GM18867 (cell line): ENCODE data around the gene CD180.
A peak's percentile ranks its signal among the peaks of the same experiment; 100 is the strongest.

ENCODE experiments used
- ATAC-seq: cut with Tn5 transposase; IDR thresholded peaks from one replicate; pipeline ENCODE4 v1.9.1; 2021; ENCODE audit warnings: mild to moderate bottlenecking, moderate library complexity; ENCODE audit not compliant: unreplicated experiment

Gene CD180

DNA sequence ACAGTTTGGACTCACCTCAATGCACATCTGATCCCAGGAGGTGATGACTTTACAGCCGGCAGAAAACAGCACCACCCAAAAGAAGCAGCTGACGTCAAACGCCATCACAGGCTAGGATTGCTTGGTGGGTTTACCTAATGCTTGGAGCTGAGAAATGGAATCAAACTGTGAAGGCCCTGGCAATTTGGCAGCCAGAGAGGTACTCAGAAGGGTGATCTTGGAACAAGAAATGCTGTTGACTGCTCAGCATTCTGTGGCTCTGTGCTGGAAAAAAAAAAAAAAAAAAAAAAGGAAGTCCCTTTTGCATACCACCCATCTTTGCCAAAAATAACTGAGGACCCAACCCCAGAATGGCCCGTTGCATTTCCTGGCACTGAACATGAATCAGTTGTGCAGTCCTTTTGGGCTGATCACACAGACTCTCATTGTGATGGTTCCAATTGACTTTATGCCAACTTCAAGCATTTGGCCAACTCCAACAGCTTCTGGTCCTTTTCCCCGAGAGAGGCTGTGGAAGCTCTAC is at the start of gene CD180:
Gene CD180, minus strand, starts transcription at position 263 of the 523 bp plus-strand sequence. Its CDS starts 158 bp downstream, at position 105.
- peak; percentile 36 for ATAC-seq

DNA sequence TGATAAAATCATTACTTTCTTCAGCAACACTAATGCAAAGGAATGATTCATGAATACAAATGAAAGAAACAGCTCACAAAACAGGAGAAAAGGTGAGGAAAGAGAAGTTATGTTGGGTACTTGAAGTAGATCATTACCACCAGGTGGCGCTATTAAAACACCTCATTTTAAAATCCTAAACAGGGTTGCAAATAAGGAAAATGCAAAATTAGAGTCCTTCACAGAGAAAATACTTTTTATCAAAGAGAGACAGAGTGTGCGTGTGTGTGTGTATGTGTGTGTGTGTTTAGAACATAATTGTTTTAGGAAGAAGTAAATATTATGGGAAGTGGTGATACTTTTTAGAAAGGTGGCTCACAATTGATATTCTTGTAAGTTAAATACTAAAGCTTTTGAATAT is 49.5 kb upstream of the CD180 start:
- no peak for ATAC-seq

DNA sequence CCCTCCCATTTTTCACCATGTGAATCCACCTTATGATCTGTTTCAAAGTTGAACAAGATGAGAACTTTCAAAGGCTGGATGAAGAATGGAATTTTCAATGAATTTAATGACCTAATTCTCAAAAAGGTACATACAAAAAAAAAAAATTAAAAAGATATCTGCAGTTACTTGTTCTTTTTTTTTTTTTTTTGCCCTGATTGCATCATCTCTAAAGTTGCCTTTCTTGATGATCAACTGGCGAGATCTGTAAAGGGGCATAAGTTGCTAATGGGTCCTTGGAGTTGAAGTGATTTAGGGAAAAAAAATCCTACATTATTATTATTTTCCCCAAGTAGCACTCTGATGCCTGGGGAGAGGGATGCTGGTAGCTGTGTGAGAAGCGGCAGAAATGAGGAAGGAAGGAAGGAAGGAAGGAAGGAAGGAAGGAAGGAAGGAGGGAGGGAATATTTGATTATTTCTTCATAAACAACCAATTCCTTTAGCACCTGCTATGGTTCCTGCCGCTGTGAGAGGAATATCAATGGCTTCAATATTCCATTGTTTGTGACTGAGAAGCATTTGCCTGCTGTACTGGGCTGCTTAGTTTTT is 48.8 kb upstream of the CD180 start:
- ATAC-seq: no peak

DNA sequence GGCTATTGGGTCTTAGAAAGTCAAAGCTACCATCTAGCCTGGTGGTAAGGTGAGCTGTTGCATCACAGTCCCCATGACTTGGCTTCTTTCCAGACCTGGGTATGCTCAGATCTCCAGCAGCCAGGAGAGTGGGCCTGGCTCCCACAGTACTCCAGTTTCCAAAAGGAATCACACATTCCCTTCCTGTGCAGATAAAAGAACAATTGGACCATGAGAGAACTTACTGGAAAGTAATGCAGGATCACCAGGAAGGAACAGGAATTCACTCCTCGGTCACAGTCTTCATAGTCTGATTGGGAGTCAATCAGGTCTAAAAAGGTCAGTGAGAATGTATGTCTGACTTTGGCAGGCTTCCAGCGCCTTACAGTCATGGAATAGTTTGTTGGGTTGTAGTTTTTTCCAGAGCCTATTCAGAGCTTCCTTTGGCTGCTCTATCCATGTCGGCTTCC is 47.8 kb upstream of the CD180 start:
- ATAC-seq: no peak

DNA sequence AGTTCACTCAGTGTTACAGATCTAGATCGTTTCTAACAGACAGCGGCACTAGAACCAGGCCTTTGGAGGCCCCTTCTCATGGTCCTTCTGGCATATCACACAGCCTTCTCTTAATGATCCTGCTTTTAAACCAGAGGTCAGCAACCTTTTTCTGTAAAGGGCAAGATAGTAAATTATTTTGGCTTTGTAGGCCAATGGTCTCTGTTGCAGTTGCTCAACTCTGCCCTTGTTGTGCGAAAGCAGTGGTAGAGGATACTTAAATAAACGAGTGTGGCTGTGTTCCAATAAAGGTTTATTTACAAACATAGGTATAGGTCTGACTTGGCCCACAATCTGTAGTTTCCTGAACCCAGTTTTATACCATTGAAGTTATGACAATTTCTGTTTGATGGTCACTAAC is 47.3 kb upstream of the CD180 start:
- no peak for ATAC-seq

DNA sequence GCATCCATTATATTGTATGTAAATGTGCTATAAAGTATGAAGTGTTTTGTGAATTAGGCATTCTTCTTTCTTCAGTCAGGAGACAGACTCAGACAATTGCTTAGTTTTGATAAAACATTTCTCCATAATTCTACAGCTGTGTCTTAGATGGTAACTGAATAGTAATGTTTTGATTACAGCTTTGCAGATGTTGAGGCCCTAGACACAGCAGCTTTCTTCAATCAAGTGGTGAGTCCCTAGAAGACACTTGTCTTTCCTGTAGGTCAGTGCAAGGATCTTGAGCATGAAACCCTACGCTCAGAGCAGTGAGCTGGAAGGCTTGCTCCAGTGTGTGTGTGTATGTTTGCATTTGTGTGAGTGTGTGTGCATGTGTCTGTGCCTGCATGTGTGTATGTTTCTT is 46.8 kb upstream of the CD180 start:
- ATAC-seq: no peak

DNA sequence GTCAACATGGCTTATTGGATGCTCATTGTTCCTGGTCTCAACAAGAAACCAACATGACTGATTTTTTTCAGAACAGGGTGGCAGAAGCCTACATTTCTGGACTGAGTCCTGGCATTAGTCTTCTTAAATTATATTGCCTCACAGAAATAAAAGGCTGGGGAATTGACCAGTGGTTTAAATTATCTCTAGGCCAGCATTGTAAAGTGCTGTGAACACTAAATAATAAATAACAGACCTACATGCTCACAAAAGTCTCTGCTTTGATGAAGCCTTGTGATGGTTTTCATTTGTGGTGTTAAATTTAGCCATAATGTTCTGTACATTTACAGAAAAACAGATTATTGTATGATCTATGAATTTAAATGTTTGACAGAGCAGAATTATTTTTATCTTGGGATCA is 44.7 kb upstream of the CD180 start:
- no peak for ATAC-seq

DNA sequence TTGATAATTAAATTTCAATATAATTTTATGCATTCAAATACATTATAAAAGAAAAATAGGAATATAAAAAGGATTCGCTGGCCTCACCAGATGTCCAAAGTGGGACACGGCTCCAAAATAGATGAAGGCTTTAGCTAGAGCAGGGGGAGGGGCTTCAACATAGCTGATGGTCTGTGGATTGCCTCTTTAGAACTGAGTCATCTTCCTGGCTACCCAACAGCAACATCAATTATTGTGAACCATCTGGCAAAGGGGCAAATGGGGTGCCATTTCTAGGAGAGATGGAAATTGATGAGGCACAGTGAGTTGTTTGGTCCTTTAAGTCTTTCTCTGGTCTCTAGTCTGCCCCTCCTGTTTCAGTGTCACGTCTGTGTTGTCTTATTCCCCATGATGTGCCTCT is 44.2 kb upstream of the CD180 start:
- ATAC-seq: no peak

DNA sequence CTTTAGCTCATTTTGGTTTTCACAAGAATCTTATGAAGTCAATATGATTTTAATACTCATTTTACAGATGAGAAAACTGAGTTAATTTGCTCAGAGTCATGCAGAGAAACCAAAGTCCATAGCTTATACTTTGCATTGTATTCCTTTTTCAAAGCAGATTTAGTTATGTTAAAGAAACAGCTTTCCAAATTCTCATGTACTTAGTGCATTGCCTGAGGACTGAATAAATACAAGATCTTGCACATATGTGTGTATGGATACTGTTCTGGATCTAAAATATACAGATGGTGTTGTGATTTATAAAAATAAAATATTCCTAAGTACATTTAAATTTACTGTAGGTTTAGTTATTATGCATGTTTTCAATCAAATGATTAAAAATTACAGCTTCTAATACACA is 43.5 kb upstream of the CD180 start:
- ATAC-seq: no peak

DNA sequence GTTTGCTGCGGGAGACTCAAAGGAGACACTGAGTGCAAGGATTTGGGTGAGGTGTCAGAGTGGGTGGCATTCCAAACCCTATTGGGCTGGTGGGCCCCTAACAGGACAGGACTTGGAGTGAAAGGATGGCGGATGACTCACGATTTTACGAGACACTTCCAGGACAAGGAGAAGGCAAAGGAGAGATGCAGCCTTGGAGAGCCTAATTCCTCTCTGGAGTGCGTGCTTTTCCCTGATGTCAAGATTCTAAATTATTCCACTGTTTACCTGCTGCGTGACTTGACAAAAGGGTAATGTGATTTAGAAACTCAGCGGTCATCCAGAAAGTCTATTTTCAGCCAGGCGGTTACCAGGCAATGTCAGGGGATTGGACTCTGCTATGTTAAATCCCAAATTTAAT is 41.6 kb upstream of the CD180 start:
- ATAC-seq: no peak

DNA sequence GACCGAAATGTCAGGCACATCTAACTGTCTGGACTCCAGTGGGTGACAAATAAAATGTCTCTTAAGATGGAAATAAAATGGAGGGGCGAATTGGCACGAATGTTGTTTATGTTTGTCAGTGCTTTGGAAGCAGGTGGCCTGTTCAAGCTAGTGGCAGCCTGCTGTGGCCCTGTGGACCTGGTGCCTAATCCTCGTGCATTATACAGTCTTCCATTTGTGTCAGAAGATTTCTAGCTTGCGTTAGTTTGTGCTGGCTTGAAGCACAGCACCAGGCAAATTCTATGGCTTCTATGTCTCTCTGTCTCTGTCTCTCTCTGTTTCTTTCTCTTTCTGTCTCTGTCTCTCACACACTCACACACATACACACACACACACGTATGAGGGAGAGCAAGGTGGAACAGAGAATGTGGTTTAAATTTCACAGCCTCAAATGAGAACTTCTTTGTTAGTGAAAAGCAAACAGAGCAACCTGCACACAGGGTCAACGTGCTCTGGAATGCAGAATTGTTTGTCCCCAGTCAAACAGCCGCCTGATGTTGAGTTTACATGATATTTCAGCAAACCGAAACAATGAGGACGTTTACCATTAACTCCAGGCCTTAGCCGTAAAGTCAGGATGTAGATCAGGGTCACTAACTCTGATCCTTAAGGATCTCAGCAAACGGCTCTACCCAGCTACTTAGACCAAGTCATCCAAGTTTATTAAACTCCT is 39.0 kb upstream of the CD180 start:
- no peak for ATAC-seq

DNA sequence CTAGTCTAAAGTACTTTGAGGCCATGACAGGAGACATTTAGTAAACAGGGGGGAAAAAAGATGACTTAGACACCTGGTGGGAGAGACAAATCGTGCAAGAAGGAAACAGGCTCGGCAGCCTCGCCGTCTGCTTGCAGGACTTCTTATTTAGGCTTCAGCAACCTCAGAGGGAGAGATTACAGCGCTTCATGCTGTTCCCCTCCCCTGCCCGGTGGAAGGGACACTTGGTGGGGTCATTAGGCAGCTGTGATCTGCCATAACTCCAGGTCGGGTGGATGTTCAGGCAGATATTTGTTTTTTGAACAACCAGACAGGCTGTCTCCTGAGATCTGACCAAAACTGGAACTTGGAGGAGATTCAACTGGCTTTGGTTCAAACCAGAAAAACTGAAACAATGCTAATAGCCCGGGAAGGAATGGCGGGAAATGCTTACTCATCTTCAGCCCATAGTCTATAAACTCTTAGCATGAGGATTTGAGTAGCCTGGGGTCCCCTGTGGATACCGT is 38.1 kb upstream of the CD180 start:
- no peak for ATAC-seq

DNA sequence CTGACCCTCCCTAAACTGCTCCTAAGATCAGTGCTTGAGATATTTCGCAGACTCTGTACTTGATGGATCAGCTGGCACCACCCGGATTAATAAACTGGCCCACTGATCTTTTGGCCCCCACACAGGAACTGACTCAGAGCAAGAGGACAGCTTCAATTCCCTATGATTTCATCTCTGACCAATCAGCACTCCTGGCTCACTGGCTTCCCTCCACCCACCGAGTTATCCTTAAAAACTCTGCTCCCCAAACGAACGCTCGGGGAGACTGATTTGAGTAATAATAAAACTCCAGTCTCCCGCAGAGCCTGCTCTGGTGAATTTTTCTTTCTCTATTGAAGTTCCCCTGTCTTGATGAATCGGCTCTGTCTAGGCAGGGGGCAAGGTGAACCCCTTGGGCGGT is 36.5 kb upstream of the CD180 start:
- ATAC-seq: no peak

DNA sequence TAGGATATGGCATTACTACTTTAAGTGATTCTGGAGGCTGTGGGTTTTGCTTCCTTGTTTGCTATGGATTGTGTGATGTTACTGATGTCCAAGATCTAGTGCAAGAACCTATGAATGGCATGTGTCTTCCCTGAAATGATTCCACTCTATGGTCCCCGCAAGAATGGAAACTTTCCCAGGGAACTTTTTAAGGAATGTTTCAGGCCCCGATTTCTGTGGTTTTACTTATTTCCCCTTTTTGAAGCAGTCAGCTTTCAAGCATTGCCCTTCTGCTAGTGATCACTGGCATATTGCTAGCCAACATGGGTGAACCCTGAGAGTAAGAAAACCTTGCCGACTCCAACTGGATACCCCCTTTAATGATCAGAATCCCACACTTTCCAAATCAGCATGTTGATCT is 26.6 kb upstream of the CD180 start:
- no peak for ATAC-seq

DNA sequence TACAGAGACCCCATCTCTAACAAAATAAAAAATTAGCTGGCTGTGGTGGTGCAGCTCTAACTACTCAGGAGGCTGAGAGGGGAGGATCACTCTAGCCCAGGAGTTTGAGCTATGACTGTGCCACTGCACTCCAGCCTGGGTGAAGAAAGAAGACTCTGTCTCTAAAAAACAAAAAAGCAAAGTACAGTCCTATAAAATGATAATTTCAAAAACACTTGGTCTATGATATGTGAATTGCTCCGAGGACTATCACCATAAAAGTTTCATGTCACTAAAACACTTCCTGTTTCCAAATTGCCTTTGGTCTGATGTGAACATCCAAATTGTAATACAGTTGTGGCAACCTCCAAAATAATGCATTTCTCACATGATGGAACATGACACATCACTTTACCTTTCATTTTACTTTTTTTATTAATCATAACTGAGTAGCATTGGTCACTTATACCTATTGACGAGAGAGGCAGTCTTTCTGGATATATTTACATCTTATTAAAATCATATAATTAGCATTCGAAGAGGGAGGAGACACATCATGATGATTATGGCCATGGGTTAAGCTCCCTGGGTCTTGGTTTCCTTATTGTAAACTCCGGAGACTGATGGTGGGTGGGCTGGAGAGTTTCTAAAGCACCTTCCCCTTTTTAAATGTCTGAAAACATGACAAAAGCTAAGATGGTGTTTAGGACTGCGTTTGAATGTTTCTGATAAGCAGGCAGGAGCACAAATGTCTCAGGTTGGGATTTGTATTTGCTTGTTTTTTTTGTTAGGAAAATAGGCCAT is 25.8 kb upstream of the CD180 start:
- peak; percentile 34 for ATAC-seq

DNA sequence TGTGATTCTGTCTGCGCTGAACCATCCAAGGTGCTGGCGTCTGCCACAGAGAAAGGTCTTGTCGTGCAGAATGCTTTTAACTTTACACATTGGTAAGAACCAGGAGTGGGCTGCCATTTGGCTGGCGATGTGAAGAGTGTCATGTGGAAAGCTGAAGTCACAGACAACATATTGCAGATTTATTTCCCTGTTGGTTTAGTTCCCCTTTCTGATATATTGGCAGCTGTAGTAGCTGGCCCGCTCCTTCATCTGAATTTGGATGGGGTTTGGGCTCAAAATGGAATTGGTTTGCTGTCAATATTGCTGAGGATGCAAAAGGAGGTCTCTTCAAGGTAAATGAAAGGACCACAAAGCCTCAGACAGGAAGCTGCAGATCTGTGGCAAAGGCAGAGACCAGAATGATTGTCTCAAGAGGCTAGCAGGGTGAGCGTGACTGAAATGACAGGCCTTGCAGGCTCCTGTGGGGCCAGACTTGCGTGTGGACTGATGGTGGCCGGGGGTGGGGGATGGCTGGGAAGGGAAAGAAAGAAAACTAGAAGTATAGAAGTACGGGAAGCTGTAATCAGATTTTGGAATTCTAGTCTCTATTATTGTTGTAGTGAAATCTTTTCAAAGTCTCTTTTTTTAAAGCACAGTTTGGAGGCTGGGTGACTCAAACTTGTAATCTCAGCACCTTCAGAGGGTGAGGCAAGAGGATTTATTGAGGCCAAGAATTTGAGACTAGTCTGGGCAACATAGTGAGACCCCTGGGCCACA is 25.1 kb upstream of the CD180 start:
- ATAC-seq: peak; percentile 90

DNA sequence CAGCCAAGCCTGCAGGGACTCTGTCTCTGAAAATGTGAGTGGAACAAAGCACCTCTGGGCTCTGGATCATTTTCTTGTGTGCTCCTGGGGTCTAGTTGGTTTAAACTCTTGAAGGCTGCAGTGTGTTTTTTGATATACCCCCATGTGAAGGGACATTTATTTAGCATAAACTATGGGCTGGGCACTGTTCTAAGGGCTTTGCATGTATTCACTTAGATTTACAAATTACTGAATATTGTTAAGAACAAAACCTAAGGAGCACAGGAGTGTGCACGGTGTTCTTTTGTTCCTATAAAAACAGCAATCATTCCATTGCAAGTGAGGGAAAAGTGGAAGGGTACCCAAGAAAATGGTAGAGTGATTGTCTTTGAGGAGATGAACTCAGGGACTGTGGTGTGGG is 20.0 kb upstream of the CD180 start:
- no peak for ATAC-seq

DNA sequence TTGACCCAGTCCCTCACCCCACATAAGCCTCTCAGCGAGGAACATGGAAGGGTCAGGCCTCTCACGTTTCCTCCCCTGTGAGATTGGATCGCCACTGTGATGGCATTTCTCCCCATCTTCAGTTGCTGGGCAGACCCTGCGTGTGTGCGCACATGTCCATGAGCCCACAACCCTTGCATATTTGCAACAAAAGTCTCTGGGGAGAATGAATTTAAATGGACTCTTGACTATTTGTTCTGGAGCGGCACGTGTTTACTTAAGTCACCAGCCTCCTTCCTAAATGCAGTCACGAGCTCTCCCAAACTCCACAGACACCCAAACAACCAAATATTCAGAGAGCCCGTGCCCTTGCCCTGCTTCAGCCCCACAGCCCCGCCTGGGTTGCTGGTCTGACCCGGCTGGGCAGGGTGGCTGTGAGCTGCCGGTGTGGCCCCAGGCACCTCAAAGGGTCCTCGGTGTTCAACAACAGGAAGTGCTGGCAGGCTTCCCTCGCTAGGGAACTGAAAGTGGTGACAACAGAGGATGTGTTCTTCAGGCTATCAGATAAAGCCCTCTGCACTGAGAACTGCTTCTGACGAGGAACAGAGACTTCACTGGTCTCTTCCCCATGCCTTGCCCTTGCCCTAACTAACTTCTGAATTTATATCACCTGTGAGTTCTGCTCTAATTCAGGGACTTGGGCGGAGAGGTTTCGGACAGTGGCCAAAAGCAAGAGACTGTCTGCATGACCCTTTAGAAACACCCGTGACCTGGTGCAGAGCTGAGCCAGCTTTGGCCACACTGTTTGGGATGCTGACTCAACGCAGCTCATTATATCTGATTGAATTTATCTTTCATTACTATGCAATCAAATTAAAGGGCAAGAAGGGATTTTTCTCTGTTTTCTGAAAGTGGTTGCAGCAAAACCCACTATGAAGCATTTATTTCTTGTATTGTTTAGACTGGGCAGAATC is 19.2 kb upstream of the CD180 start:
- ATAC-seq: peak; percentile 99

DNA sequence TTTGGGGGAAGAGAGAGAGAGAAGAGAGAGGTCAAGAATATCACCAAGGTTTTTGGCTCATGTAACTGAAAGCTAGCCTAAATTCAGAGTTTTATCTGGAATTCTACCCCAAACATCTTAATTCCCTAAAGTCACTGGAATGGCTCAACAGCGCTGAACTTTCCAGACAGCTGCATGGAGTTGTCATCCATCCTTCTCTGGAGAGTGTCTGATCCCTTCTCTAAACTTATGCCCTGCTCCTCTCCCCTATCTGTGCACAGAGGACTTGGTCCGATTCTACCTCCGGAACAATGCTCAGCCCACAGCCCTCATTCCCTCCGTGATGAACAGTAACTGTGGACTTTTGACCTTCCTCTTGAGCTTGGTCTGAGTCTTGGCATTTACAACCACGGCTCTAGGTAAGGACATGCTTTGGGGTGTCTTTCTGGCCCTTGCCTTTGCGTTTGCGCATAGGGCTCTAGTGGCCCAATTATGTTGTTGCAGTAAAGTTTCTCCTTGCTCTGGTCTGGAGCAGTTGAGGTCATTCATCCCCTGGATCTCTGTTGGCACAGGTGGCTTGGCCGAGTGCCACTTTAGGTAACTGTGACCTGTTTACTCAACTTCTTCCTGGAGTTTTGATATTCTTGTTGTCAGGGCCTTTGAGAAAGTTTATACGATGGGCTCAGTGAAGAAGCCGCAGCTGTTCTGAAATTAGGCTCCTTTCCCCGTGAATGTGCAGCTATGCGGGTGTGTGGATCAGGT is 18.3 kb upstream of the CD180 start:
- ATAC-seq: no peak
